ENCODE results near the gene SLC10A7.

DNA sequence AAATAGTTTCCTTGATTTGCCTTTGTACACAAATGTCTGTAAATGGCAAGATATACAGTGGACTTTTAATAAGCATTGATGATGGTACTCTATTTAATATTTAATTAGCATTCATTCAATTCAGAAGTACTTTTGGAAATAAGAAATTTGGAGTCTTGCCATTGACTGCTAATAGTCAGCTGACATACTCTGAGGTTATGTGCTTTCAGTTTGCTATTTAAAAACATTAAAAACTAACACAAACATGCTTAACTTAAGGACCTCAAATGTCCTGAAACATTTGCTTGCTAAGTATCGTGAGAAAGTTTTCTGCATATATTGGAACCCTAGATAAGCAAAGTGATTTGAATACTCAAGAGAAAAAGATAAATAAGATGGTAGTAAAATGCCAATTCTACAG, 242.8 kb downstream of the SLC10A7 start:
- TF ChIP-seq, protein P1, sequence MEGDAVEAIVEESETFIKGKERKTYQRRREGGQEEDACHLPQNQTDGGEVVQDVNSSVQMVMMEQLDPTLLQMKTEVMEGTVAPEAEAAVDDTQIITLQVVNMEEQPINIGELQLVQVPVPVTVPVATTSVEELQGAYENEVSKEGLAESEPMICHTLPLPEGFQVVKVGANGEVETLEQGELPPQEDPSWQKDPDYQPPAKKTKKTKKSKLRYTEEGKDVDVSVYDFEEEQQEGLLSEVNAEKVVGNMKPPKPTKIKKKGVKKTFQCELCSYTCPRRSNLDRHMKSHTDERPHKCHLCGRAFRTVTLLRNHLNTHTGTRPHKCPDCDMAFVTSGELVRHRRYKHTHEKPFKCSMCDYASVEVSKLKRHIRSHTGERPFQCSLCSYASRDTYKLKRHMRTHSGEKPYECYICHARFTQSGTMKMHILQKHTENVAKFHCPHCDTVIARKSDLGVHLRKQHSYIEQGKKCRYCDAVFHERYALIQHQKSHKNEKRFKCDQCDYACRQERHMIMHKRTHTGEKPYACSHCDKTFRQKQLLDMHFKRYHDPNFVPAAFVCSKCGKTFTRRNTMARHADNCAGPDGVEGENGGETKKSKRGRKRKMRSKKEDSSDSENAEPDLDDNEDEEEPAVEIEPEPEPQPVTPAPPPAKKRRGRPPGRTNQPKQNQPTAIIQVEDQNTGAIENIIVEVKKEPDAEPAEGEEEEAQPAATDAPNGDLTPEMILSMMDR (IDR thresholded peaks at IDR 0.05): no peak
- no peak for TF ChIP-seq POLR2A (IDR thresholded peaks at IDR 0.05)
